Adrenal gland (tissue), 5 donors: ENCODE results near the gene TMEM151A.

Source experiments
- POLR2A ChIP-seq, 2 donors: fragments of 450-650 bp; IDR thresholded peaks; one replicate each; pipeline ENCODE4 v1.6.1; 2017; ENCODE audit warnings: antibody characterized with exemption in 2 of 2, mild to moderate bottlenecking in 2 of 2, moderate library complexity in 1 of 2
- TF ChIP-seq, protein P1 (sequence below), 6 experiments: fragments of 450-650 bp in 4 of 6; fragments of 200-600 bp in 2 of 6; sonication (generic) in 1 of 6; IDR thresholded peaks; 1 replicate in 5 of 6; 2 replicates in 1 of 6; pipeline versions ENCODE4 v1.5.1 to v1.8.0; 2016 to 2021; ENCODE audit warnings: antibody characterized with exemption in 6 of 6, mild to moderate bottlenecking in 2 of 6, moderate library complexity in 1 of 6
- donor health status: DM: no; HTN: no; CAD: no.

GRCh38 chr11:66248903-66249302 is 42.8 kb upstream of the TMEM151A start:
- TF ChIP-seq POLR2A (IDR thresholded peaks at IDR 0.05) = no peak
- TF ChIP-seq, protein P1, sequence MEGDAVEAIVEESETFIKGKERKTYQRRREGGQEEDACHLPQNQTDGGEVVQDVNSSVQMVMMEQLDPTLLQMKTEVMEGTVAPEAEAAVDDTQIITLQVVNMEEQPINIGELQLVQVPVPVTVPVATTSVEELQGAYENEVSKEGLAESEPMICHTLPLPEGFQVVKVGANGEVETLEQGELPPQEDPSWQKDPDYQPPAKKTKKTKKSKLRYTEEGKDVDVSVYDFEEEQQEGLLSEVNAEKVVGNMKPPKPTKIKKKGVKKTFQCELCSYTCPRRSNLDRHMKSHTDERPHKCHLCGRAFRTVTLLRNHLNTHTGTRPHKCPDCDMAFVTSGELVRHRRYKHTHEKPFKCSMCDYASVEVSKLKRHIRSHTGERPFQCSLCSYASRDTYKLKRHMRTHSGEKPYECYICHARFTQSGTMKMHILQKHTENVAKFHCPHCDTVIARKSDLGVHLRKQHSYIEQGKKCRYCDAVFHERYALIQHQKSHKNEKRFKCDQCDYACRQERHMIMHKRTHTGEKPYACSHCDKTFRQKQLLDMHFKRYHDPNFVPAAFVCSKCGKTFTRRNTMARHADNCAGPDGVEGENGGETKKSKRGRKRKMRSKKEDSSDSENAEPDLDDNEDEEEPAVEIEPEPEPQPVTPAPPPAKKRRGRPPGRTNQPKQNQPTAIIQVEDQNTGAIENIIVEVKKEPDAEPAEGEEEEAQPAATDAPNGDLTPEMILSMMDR (IDR thresholded peaks at IDR 0.05) = no peak
